ENCODE data around the gene CAMP. TPM values are rescaled to one million over a fixed set of nuclear protein-coding genes. Genes with fewer than 3 reads are reported as not detected.
A peak's percentile ranks its signal among the peaks of the same experiment; 100 is the strongest.
"Not testable (repeated sequence)": the region's sequence is repeated elsewhere in the genome, so short reads cannot be mapped to it uniquely, and the experiment has no call there.

CAMP gene
- total RNA-seq, 2 experiments from 2014 or later, result not detected

GRCh38 chr3:48247401-48247811 lies 24.1 kb downstream of the CAMP start:
- DNase-seq (peak; percentile 37), ATAC-seq (ENCODE audit: low read depth) (peak; percentile 83)
- Mint-ChIP-seq H3K36me3 (peaks cover 29% of the 10 kb centered on the region), H3K4me3 (peak overlapping the region; percentile 56), H3K27ac (peak overlapping the region; percentile 80), H3K27me3 (no peaks in the 10 kb centered on the region), H3K9me3 (no peaks in the 10 kb centered on the region), H3K4me1 (peaks cover 29% of the 10 kb centered on the region)
- POLR2A ChIA-PET, result interaction anchor here (0.5 to 2.5 kb wide), 2 partner anchors 21 to 100 kb away, joined by 3 to 12 read pairs; no protein-coding TSS in a partner anchor

GRCh38 chr3:48248095-48248850 lies 25.0 kb downstream of the CAMP start:
- ATAC-seq (ENCODE audit: low read depth), result no peak
- POLR2A ChIA-PET, result interaction anchor here (0.5 to 2.5 kb wide), 2 partner anchors 20 to 306 kb away, joined by 3 to 12 read pairs; no protein-coding TSS in a partner anchor
- Mint-ChIP-seq H3K27ac (peak overlapping the region; percentile 54), H3K27me3 (no peaks in the 10 kb centered on the region), H3K4me1 (peaks cover 28% of the 10 kb centered on the region), H3K36me3 (peaks cover 34% of the 10 kb centered on the region), H3K4me3 (peak overlapping the region; percentile 16), H3K9me3 (no peaks in the 10 kb centered on the region)
- no peak for DNase-seq

DNA sequence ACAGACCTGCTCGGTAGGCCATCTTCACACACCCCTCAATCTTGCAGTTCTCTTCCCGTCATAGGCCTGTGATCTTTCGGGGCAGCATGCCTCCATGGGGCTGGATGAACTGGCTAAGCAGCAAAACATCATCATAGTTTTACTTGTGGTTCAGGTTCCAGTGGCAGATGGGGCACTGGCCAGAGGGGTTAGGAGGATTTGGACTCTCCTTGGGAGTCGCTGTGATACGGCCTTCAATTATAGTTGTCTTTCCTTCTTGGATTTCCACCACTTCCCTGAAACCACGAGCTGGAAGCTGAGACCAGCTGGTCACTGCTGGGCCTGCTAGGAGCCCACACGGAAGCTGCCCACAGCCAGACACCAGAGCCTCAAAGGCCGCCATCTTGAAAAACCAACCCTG lies 33.3 kb downstream of the CAMP start:
- no peak for DNase-seq
- Mint-ChIP-seq H3K4me1 (peaks cover 4% of the 10 kb centered on the region), H3K4me3 (no peak overlapping the region), H3K9me3 (peaks cover 1% of the 10 kb centered on the region), H3K36me3 (peaks cover 62% of the 10 kb centered on the region), H3K27me3 (no peaks in the 10 kb centered on the region), H3K27ac (no peak overlapping the region)
- POLR2A ChIA-PET, result no interaction called here
- no peak for ATAC-seq (ENCODE audit: low read depth)

DNA sequence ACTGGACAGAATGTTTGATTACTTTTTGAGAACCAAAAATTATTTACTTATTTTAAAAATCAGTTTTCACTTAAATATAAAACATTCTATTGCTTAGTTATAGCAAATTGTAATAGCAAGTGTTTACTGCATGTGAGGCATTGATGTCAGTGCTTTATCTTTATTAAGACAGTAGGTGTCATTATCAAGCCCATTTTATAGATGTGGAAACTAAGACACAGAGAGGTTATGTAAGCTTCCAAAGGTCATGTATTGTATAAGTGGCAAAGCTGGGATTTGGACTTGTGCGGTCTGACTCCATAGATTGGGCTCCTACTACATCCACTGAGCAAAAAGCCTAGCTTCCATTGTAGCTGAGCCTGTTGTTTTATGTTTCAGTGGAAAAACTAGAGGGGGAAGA lies 35.2 kb downstream of the CAMP start:
- H3K4me1 Mint-ChIP-seq, result peaks cover 4% of the 10 kb centered on the region
- POLR2A ChIA-PET, result no interaction called here

DNA sequence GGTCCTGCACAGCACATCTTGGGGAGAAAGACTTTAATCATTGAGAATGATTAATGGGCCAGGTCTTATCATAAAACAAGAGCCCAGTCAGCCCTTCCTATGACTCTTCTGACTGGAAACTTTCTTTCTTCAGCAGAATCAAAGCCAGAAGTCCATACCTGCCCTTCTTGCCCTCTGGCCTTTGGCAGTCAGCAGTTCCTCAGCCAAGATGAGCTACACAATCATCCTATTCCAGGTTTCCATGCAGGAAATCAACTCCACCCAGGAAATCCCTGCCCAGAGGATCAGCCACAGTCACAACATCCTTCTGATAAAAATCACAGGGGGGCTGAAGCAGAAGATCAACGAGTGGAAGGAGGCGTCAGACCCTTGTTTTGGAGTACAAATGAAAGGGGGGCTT lies 44.5 kb downstream of the CAMP start:
- DNase-seq (no peak), ATAC-seq (ENCODE audit: low read depth) (no peak)
- Mint-ChIP-seq H3K4me3 (peak overlapping the region; percentile 66), H3K27ac (peak overlapping the region; percentile 88), H3K4me1 (peaks cover 29% of the 10 kb centered on the region), H3K9me3 (no peaks in the 10 kb centered on the region), H3K36me3 (peaks cover 27% of the 10 kb centered on the region), H3K27me3 (no peaks in the 10 kb centered on the region)
- POLR2A ChIA-PET, result interaction anchor here (0.9 to 1.9 kb wide), 9 partner anchors 20 to 199 kb away, joined by 3 to 17 read pairs (median 4); partner anchors contain the start of genes ATRIP, CDC25A and ZNF589

More for the DNA sequence above, 35.2 kb downstream of the CAMP start:
- no peak for DNase-seq
- Mint-ChIP-seq H3K27ac (no peak overlapping the region), H3K36me3 (peaks cover 61% of the 10 kb centered on the region), H3K4me3 (no peak overlapping the region), H3K9me3 (peaks cover 1% of the 10 kb centered on the region), H3K27me3 (no peaks in the 10 kb centered on the region)
- ATAC-seq (ENCODE audit: low read depth), result no peak

DNA sequence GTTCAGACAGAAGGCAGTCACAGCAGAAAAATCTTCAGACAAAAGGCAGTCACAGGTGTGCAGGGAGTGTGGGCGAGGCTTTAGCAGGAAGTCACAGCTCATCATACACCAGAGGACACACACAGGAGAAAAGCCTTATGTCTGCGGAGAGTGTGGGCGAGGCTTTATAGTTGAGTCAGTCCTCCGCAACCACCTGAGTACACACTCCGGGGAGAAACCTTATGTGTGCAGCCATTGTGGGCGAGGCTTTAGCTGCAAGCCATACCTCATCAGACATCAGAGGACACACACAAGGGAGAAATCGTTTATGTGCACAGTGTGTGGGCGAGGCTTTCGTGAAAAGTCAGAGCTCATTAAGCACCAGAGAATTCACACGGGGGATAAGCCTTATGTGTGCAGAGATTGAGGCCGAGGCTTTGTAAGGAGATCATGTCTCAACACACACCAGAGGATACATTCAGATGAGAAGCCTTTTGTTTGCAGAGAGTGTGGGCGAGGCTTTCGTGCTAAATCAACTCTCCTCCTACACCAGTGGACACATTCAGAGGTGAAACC lies 45.2 kb downstream of the CAMP start:
- H3K4me1 Mint-ChIP-seq, result peaks cover 30% of the 10 kb centered on the region
- no peaks in the 10 kb centered on the region for H3K9me3 Mint-ChIP-seq
- peak; percentile 66 for DNase-seq
- peak; percentile 99 for ATAC-seq (ENCODE audit: low read depth)
- POLR2A ChIA-PET, result interaction anchor here (0.7 to 1.9 kb wide), 12 partner anchors 16 to 198 kb away, joined by 3 to 17 read pairs (median 4); partner anchors contain the start of genes ATRIP, CDC25A and ZNF589
- peak overlapping the region; percentile 88 for H3K27ac Mint-ChIP-seq
- peak overlapping the region; percentile 66 for H3K4me3 Mint-ChIP-seq
- peaks cover 25% of the 10 kb centered on the region for H3K36me3 Mint-ChIP-seq
- no peaks in the 10 kb centered on the region for H3K27me3 Mint-ChIP-seq

- peaks cover 20% of the 10 kb centered on the region for H3K36me3 Mint-ChIP-seq
- H3K4me1 Mint-ChIP-seq, result peaks cover 30% of the 10 kb centered on the region
- peak overlapping the region; percentile 88 for H3K27ac Mint-ChIP-seq
- peak overlapping the region; percentile 66 for H3K4me3 Mint-ChIP-seq
- peak; percentile 34 for DNase-seq
- POLR2A ChIA-PET, result interaction anchor here (0.5 to 1.9 kb wide), 15 partner anchors 10 to 933 kb away, joined by 3 to 17 read pairs (median 4); partner anchors contain the start of genes CDC25A and ZNF589
- H3K9me3 Mint-ChIP-seq, result no peaks in the 10 kb centered on the region
- ATAC-seq (ENCODE audit: low read depth), result peak; percentile 11
- H3K27me3 Mint-ChIP-seq, result no peaks in the 10 kb centered on the region
Measured at GRCh38 chr3:48268936-48269561, 45.8 kb downstream of the CAMP start.

GRCh38 chr3:48269592-48269991 lies 46.3 kb downstream of the CAMP start:
- no peaks in the 10 kb centered on the region for H3K9me3 Mint-ChIP-seq
- H3K36me3 Mint-ChIP-seq, result peaks cover 18% of the 10 kb centered on the region
- H3K27me3 Mint-ChIP-seq, result no peaks in the 10 kb centered on the region
- peak overlapping the region; percentile 88 for H3K27ac Mint-ChIP-seq
- peaks cover 30% of the 10 kb centered on the region for H3K4me1 Mint-ChIP-seq
- POLR2A ChIA-PET, result interaction anchor here (0.5 to 1.7 kb wide), 7 partner anchors 10 to 933 kb away, joined by 3 to 7 read pairs (median 3); partner anchors contain the start of gene ZNF589
- ATAC-seq (ENCODE audit: low read depth), result no peak
- H3K4me3 Mint-ChIP-seq, result peak overlapping the region; percentile 66
- no peak for DNase-seq

DNA sequence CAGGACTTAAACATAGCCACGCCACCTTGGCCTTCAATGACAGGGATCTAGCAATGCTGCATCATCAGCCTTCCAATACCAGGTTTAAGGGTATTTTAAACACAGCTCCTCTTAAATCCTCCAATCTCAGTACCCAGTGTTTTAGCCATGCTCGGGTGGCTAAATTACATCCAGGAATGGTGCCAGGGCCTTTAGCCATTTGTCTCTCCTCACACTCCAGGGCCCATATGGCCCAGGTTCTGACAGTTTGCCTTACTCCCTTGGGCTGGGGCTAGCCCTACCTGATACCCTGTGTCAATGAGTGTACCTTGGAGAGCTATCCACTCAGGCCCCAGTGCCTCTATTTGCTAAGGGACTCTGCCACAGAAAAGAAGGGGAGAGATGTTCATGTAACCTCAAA lies 47.0 kb downstream of the CAMP start:
- Mint-ChIP-seq H3K36me3 (peaks cover 18% of the 10 kb centered on the region), H3K9me3 (no peaks in the 10 kb centered on the region), H3K27ac (peak overlapping the region; percentile 36), H3K4me1 (peaks cover 30% of the 10 kb centered on the region), H3K4me3 (no peak overlapping the region), H3K27me3 (no peaks in the 10 kb centered on the region)
- DNase-seq (no peak), ATAC-seq (ENCODE audit: low read depth) (no peak)
- POLR2A ChIA-PET, result interaction anchor here (1.5 to 1.7 kb wide), 2 partner anchors 29 kb away, joined by 4 to 7 read pairs; partner anchors contain the start of gene ZNF589

DNA sequence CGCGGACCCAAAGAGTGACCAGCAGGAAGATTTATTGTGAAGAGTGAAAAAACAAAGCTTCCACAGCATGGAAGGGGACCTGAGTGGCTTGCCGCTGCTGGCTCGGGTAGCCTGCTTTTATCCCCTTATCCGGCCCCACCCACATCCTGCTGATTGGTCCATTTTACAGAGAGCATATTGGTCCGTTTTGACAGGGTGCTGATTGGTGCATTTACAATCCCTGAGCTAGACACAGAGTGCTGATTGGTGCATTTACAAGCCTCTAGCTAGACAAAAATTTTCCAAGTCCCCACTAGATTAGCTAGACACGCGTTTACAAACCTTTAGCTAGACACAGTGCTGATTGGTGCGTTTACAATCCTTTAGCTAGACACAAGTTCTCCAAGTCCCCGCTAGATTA lies 47.9 kb downstream of the CAMP start:
- ATAC-seq (ENCODE audit: low read depth); H3K27ac Mint-ChIP-seq; H3K27me3 Mint-ChIP-seq; H3K4me3 Mint-ChIP-seq; H3K9me3 Mint-ChIP-seq; DNase-seq: not testable (repeated sequence)
- POLR2A ChIA-PET, result interaction anchor here (1.2 kb wide), 1 partner anchor 168 kb away, joined by 6 read pairs; the partner anchor contains the start of genes CCDC51 and TMA7
- Mint-ChIP-seq H3K36me3 (peaks cover 18% of the 10 kb centered on the region), H3K4me1 (peaks cover 30% of the 10 kb centered on the region)

DNA sequence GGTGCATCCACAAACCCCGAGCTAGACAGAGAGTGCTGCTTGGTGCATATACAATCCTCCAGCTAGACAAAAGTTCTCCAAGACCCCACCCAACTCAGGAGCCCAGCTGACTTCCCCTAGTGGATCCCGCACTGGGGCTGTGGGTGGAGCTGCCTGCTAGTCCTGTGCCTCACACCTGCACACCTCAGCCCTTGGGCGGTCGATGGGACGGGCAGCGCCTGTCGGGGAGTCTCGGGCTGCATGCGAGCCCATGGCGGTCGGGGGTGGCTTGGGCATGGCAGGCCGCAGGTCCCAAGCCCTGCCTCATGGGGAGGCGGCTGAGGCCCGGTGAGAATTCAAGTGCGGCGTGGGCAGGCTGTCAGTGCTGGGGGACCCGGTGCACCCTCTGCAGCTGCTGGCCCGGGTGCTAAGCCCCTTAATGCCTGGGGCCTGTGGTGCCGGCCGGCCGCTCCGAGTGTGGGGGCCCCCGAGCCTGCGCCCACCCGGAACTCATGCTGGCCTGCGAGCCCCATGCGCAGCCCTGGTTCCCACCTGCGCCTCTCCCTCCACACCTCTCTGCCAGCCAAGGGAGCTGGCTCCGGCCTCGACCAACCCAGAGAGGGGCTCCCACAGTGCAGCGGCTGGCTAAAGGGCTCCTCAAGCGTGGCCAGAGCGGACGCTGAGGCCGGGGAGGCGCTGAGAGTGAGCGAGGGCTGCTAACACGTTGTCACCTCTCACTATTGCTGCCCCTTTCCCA lies 48.6 kb downstream of the CAMP start:
- Mint-ChIP-seq H3K36me3 (peaks cover 17% of the 10 kb centered on the region), H3K4me1 (peaks cover 29% of the 10 kb centered on the region), H3K9me3 (no peaks in the 10 kb centered on the region), H3K4me3 (no peak overlapping the region), H3K27me3 (no peaks in the 10 kb centered on the region), H3K27ac (no peak overlapping the region)
- POLR2A ChIA-PET, result interaction anchor here (1.2 kb wide), 1 partner anchor 168 kb away, joined by 6 read pairs; the partner anchor contains the start of genes CCDC51 and TMA7
- ATAC-seq (ENCODE audit: low read depth) (no peak), DNase-seq (no peak)

DNA sequence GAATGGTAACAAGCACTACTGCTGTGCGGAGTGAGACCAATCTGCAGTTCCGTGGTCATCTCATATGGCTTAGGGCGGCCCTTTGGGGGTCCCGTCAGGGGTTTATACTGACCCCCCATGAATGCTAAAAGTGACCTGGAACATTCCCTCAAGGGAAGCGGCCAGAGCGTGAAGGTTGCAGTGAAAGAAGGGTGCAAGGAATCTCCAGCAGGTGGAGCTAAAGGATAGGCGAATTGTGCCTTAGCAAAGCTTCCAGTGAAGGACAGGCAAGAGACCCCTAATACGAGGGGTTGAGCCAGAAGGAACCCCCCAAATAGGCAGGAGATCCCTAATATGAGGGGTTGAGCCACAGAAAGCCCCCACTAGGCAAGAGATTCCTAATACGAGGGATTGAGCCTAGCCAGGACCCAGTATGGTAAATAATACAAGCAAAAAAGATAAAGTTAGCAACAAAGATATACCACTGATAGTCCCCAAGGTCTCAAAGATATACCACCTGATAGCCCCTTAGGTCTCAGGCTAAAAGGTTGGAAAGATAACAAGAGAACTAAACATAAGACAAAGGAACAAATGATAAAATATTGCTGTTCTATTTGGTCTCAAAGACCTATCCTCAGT lies 50.4 kb downstream of the CAMP start:
- H3K27ac Mint-ChIP-seq, result no peak overlapping the region
- peaks cover 15% of the 10 kb centered on the region for H3K4me1 Mint-ChIP-seq
- no peak overlapping the region for H3K4me3 Mint-ChIP-seq
- H3K9me3 Mint-ChIP-seq, result no peaks in the 10 kb centered on the region
- H3K27me3 Mint-ChIP-seq, result no peaks in the 10 kb centered on the region
- ATAC-seq (ENCODE audit: low read depth) (no peak), DNase-seq (peak; percentile 48)
- POLR2A ChIA-PET, result interaction anchor here (0.9 kb wide), 1 partner anchor 27 kb away, joined by 4 read pairs; no protein-coding TSS in a partner anchor
- peaks cover 13% of the 10 kb centered on the region for H3K36me3 Mint-ChIP-seq

Data from activated naive CD8-positive, alpha-beta T cell treated with anti-CD3 and anti-CD28 coated beads, Interleukin-2, amount 10 ng/mL, durations not matched to agents 7 days and 5 days (primary cell).